HG03025 (cell line): ENCODE measurements around the gene PCDHGA11.
"Not testable (repeated sequence)": the region's sequence is repeated elsewhere in the genome, so short reads cannot be mapped to it uniquely, and the experiment has no call there.

ENCODE experiments used
- ATAC-seq: cut with Tn5 transposase; IDR thresholded peaks from one replicate; pipeline ENCODE4 v1.9.1; 2021; ENCODE audit warnings: mild to moderate bottlenecking, moderate library complexity; ENCODE audit not compliant: unreplicated experiment, low FRiP score

The PCDHGA11 gene

GRCh38 chr5:141427783-141428426, 7.1 kb downstream of the PCDHGA11 start:
- ATAC-seq: no peak

GRCh38 chr5:141430332-141431113, 9.7 kb downstream of the PCDHGA11 start, which contains the start of gene PCDHGA12:
Gene PCDHGA12 (plus strand): TSS chr5:141430507. CDS start chr5:141430760, 253 bp downstream.
- ATAC-seq: peak; percentile 91

GRCh38 chr5:141431286-141431685, 10.4 kb downstream of the PCDHGA11 start:
- no peak for ATAC-seq

- ATAC-seq: not testable (repeated sequence)
These were observed 11.5 kb downstream of the PCDHGA11 start for GRCh38 chr5:141432308-141432707.

- not testable (repeated sequence) for ATAC-seq
These were observed 11.9 kb downstream of the PCDHGA11 start for GRCh38 chr5:141432726-141433125.

- no peak for ATAC-seq
These were observed 13.2 kb downstream of the PCDHGA11 start for GRCh38 chr5:141434006-141434405.

GRCh38 chr5:141437221-141437620, 16.4 kb downstream of the PCDHGA11 start:
- no peak for ATAC-seq

GRCh38 chr5:141439411-141440141, 18.7 kb downstream of the PCDHGA11 start:
- no peak for ATAC-seq

GRCh38 chr5:141440341-141440740, 19.5 kb downstream of the PCDHGA11 start:
- ATAC-seq: no peak

GRCh38 chr5:141441571-141442170, 20.8 kb downstream of the PCDHGA11 start:
- ATAC-seq: no peak

- no peak for ATAC-seq
These were observed 44.5 kb downstream of the PCDHGA11 start for GRCh38 chr5:141465351-141465750.
